Thoracic aorta (tissue), 2 donors: ENCODE measurements around the gene KIN. TPM values are rescaled to one million over a fixed set of nuclear protein-coding genes. Genes with fewer than 3 reads are reported as not detected.
A peak's percentile ranks its signal among the peaks of the same experiment; 100 is the strongest.
"Not testable (repeated sequence)": the region's sequence is repeated elsewhere in the genome, so short reads cannot be mapped to it uniquely, and the experiment has no call there.

Source experiments
- ATAC-seq: fragments of 150-250 bp; one replicate; pipeline ENCODE4 v1.8.0; 2017; ENCODE audit warnings: low read depth; ENCODE audit not compliant: insufficient number of reproducible peaks, low FRiP score
- DNase-seq: peaks from one replicate; pipeline ENCODE4 v3.0.0-alpha.2; 2020; ENCODE audit warnings: low spot score
- H3K27ac ChIP-seq, 2 donors: fragments of 200-600 bp; sonication (generic); 1 replicate in 1 of 2; 2 replicates in 1 of 2; pipeline ENCODE4 v1.5.1; 2016; ENCODE audit warnings: mild to moderate bottlenecking in 2 of 2, moderate library complexity in 2 of 2
- H3K27me3 ChIP-seq: fragments of 200-600 bp; sonication (generic); replicated peaks from 2 replicates; pipeline ENCODE4 v1.6.0; 2016; ENCODE audit warnings: mild to moderate bottlenecking; ENCODE audit not compliant: insufficient read depth
- H3K36me3 ChIP-seq: fragments of 200-600 bp; sonication (generic); one replicate; pipeline ENCODE4 v1.5.1; 2016
- H3K4me1 ChIP-seq, 2 donors: fragments of 200-600 bp; sonication (generic); 1 replicate in 1 of 2; 2 replicates in 1 of 2; pipeline versions ENCODE4 v1.5.1 to v1.6.0; 2016; ENCODE audit warnings: low read depth in 2 of 2, mild to moderate bottlenecking in 1 of 2; ENCODE audit not compliant: control insufficient read depth in 1 of 2
- H3K4me3 ChIP-seq: fragments of 200-600 bp; sonication (generic); 2 replicates; pipeline ENCODE4 v1.5.1; 2016; ENCODE audit warnings: mild to moderate bottlenecking
- H3K9me3 ChIP-seq: fragments of 200-600 bp; sonication (generic); 2 replicates; pipeline ENCODE4 v1.5.1; 2016
- total RNA-seq, 2 donors: library from RNA; depleted of rRNA; stranded (reverse); fragments of >200 nt; gene quantifications; one replicate each; pipeline versions ENCODE4 v1.1.0 to v1.2.3, GENCODE V29; 2016
- TF ChIP-seq, protein P1 (sequence below): fragments of 200-600 bp; sonication (generic); IDR thresholded peaks from one replicate; pipeline ENCODE4 v1.5.1; 2019; ENCODE audit warnings: antibody characterized with exemption

The KIN gene
- total RNA-seq, 2 donors from 2014 or later = 2.8 to 14.6 TPM

DNA sequence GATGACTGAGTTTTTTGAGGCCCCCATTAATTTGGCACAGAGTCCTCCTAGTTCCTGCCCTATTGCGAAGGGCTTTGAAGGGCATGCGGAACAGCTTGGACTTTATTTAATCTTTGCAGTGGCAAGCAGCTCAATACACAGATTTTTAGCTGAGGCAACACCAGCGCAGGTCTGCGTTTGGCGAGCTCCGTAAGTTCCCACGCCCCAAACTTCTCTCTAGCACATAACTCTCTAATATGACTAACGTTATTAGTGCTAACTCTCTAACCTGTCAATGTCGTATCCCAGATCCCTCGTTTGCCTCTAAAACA, 30.1 kb upstream of the KIN start:
- DNase-seq (no peak), ATAC-seq (no peak)
- H3K36me3 ChIP-seq = no peaks in the 10 kb centered on the region
- H3K27me3 ChIP-seq = no peaks in the 10 kb centered on the region
- H3K9me3 ChIP-seq = no peaks in the 10 kb centered on the region
- TF ChIP-seq, protein P1, sequence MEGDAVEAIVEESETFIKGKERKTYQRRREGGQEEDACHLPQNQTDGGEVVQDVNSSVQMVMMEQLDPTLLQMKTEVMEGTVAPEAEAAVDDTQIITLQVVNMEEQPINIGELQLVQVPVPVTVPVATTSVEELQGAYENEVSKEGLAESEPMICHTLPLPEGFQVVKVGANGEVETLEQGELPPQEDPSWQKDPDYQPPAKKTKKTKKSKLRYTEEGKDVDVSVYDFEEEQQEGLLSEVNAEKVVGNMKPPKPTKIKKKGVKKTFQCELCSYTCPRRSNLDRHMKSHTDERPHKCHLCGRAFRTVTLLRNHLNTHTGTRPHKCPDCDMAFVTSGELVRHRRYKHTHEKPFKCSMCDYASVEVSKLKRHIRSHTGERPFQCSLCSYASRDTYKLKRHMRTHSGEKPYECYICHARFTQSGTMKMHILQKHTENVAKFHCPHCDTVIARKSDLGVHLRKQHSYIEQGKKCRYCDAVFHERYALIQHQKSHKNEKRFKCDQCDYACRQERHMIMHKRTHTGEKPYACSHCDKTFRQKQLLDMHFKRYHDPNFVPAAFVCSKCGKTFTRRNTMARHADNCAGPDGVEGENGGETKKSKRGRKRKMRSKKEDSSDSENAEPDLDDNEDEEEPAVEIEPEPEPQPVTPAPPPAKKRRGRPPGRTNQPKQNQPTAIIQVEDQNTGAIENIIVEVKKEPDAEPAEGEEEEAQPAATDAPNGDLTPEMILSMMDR = no peak
- H3K27ac ChIP-seq = peak overlapping the region in 1 of 2 donors; percentile 33
- H3K4me3 ChIP-seq = peak overlapping the region; percentile 83
- H3K4me1 ChIP-seq = peaks cover 12 to 16% of the 10 kb centered on the region in 2 donors

DNA sequence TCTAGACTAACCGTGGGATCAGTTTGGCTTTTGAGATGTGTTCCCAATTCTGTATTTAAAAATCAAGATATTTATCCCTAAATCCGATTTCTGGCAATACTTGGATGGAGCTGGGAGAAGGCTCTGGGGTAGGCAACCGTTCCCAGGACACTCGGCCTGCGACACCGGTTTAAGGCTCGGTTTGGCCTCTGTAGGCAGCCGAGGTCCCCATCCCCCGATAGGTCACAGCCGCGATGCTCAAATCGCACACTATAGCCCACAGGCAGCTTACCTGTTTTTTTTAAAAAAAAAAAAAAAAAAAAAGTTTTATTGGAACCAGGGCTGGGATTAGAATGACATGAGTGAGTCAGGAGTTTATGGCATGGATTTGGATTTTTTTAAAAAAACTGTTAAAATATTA, 29.8 kb upstream of the KIN start:
- peak overlapping the region; percentile 83 for H3K4me3 ChIP-seq
- TF ChIP-seq, protein P1 = no peak
- no peak for DNase-seq
- H3K27me3 ChIP-seq = no peaks in the 10 kb centered on the region
- no peaks in the 10 kb centered on the region for H3K36me3 ChIP-seq
- no peaks in the 10 kb centered on the region for H3K9me3 ChIP-seq
- no peak for ATAC-seq
- H3K4me1 ChIP-seq = peaks cover 12 to 16% of the 10 kb centered on the region in 2 donors
- no peak overlapping the region for H3K27ac ChIP-seq

DNA sequence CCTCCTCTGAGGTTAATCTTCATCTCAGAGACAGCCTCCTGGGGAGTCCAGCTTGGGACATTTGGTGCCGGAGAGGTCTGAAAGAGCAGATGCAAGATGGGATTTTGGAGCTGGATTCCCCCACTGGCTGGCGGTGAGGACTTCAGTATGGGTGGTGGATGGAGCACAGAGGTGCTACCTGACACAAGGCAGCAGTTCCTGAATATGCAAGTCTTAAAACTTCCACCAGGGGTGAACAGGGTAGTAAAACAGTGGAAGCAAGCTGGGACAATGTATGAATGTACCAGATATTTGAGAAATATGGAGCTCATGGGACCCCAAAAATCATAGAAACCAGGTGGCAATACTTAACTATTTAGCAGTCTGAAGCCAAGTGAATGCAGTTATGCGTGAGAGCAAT, 25.7 kb upstream of the KIN start:
- Histone ChIP-seq H3K9me3 (no peaks in the 10 kb centered on the region), H3K36me3 (peaks cover 2% of the 10 kb centered on the region), H3K27ac (no peak overlapping the region), H3K4me3 (no peak overlapping the region), H3K4me1 (no peaks in the 10 kb centered on the region), H3K27me3 (no peaks in the 10 kb centered on the region)
- TF ChIP-seq, protein P1 = no peak
- ATAC-seq = no peak
- no peak for DNase-seq

DNA sequence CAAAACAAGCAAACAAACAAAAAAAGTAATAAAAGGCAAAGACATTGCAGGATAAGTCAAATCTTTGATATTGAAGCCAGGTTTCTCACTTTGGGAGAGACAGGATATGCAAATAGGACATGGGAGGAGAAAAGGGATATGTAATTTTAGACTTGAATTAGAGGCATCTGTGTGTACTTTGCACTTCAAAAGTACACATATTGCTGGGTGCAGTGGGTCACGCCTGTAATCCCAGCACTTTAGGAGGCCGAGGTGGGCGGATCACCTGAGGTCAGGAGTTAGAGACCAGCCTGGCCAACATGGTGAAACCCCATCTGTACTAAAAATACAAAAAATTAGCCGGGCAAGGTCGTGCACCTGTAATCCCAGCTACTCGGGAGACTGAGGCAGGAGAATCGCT, 23.9 kb upstream of the KIN start:
- not testable (repeated sequence) for H3K36me3 ChIP-seq, DNase-seq

DNA sequence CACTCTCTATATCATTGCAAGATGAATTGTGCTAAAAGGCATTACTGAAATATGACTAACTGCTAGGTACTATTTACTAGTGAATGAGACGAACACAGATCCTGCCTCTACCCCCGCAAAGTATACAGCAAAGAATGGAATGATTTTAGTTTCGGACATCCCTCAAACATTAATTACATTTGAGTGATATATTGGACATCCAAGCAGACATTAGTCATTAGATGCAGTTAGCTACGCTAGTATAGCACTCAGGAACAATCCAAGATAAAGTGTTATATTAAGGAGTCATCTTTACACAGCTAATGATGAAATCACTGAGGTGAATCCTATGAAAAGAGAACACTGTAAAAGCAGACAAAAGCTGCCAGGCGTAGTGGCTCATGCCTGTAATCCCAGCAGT, 23.2 kb upstream of the KIN start:
- no peaks in the 10 kb centered on the region for H3K27me3 ChIP-seq
- TF ChIP-seq, protein P1 = no peak
- no peak overlapping the region for H3K27ac ChIP-seq
- H3K36me3 ChIP-seq = peaks cover 7% of the 10 kb centered on the region
- ATAC-seq (no peak), DNase-seq (no peak)
- no peaks in the 10 kb centered on the region for H3K9me3 ChIP-seq
- no peaks in the 10 kb centered on the region for H3K4me1 ChIP-seq
- no peak overlapping the region for H3K4me3 ChIP-seq

More for the DNA sequence above, 23.9 kb upstream of the KIN start:
- not testable (repeated sequence) for H3K4me1 ChIP-seq, H3K9me3 ChIP-seq, H3K27ac ChIP-seq, ATAC-seq, H3K4me3 ChIP-seq, H3K27me3 ChIP-seq

DNA sequence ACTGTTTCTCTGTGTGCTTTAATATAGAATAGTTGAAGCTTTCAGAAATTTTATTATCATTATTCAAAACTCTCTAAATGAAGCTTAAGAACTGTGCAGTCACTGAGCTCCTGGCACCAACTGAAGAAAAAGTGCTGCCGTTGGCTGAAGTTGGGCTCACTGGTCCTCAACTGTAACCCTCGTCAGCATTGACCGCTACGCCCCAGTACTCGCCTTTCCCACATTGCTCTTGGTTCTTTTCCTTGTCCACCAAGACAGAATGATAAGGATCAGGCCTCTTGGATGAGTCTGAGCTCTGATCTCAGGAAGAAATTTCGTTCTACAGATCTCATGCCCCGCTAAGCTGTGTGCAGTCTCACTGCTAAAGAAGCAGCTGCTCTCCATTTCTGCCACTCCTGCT, 22.6 kb upstream of the KIN start:
- no peak overlapping the region for H3K27ac ChIP-seq
- no peak for ATAC-seq
- DNase-seq = no peak
- H3K4me1 ChIP-seq = no peaks in the 10 kb centered on the region
- H3K36me3 ChIP-seq = peaks cover 7% of the 10 kb centered on the region
- no peak overlapping the region for H3K4me3 ChIP-seq
- no peaks in the 10 kb centered on the region for H3K9me3 ChIP-seq
- H3K27me3 ChIP-seq = no peaks in the 10 kb centered on the region
- TF ChIP-seq, protein P1 = no peak
